ENCODE data around the gene GTF2F2. TPM values are rescaled to one million over a fixed set of nuclear protein-coding genes. Genes with fewer than 3 reads are reported as not detected.

Gene GTF2F2
- polyA plus RNA-seq, 1 experiment = 44.3 TPM

- TF ChIP-seq CTCF (IDR thresholded peaks at IDR 0.05; ENCODE audit: low read depth, low read length) = no peak
- ChIA-PET CTCF (interaction anchor here (0.9 kb wide), 1 partner anchor 16 kb away, joined by 3 read pairs; no protein-coding TSS in a partner anchor), POLR2A (no interaction called here)
- H3K27me3 ChIP-seq (ENCODE audit: control insufficient read depth, insufficient read depth, low read length) = no peaks in the 10 kb centered on the region
- no peak overlapping the region for H3K27ac ChIP-seq (ENCODE audit: low read depth, low read length)
- no peaks in the 10 kb centered on the region for H3K9me3 ChIP-seq (ENCODE audit: control insufficient read depth, insufficient read depth, low read length)
- no peak for DNase-seq (ENCODE audit: low read depth, low spot score)
- H3K4me3 ChIP-seq (ENCODE audit: low read depth, low read length) = no peak overlapping the region
Measured at GRCh38 chr13:45229172-45229571, 108.9 kb downstream of the GTF2F2 start.

- ChIA-PET POLR2A (no interaction called here), CTCF (interaction anchor here (1.1 kb wide), 1 partner anchor 13 kb away, joined by 3 read pairs; no protein-coding TSS in a partner anchor)
- H3K9me3 ChIP-seq (ENCODE audit: control insufficient read depth, insufficient read depth, low read length) = no peaks in the 10 kb centered on the region
- H3K27me3 ChIP-seq (ENCODE audit: control insufficient read depth, insufficient read depth, low read length) = no peaks in the 10 kb centered on the region
- no peak overlapping the region for H3K27ac ChIP-seq (ENCODE audit: low read depth, low read length)
- no peak overlapping the region for H3K4me3 ChIP-seq (ENCODE audit: low read depth, low read length)
- DNase-seq (ENCODE audit: low read depth, low spot score) = no peak
- TF ChIP-seq CTCF (IDR thresholded peaks at IDR 0.05; ENCODE audit: low read depth, low read length) = no peak
Measured at GRCh38 chr13:45231305-45231704, 111.0 kb downstream of the GTF2F2 start.

GRCh38 chr13:45231722-45232121 lies 111.4 kb downstream of the GTF2F2 start:
- no peak overlapping the region for H3K27ac ChIP-seq (ENCODE audit: low read depth, low read length)
- H3K27me3 ChIP-seq (ENCODE audit: control insufficient read depth, insufficient read depth, low read length) = no peaks in the 10 kb centered on the region
- H3K4me3 ChIP-seq (ENCODE audit: low read depth, low read length) = no peak overlapping the region
- no peaks in the 10 kb centered on the region for H3K9me3 ChIP-seq (ENCODE audit: control insufficient read depth, insufficient read depth, low read length)
- TF ChIP-seq CTCF (IDR thresholded peaks at IDR 0.05; ENCODE audit: low read depth, low read length) = no peak
- DNase-seq (ENCODE audit: low read depth, low spot score) = no peak
- POLR2A ChIA-PET = no interaction called here
- CTCF ChIA-PET = interaction anchor here (0.7 to 1.1 kb wide), 2 partner anchors 10 to 12 kb away, joined by 3 read pairs; no protein-coding TSS in a partner anchor

- H3K4me3 ChIP-seq (ENCODE audit: low read depth, low read length) = no peak overlapping the region
- ChIA-PET CTCF (interaction anchor here (1.1 kb wide), 1 partner anchor 11 kb away, joined by 3 read pairs; no protein-coding TSS in a partner anchor), POLR2A (no interaction called here)
- TF ChIP-seq CTCF (IDR thresholded peaks at IDR 0.05; ENCODE audit: low read depth, low read length) = no peak
- H3K27me3 ChIP-seq (ENCODE audit: control insufficient read depth, insufficient read depth, low read length) = no peaks in the 10 kb centered on the region
- no peak overlapping the region for H3K27ac ChIP-seq (ENCODE audit: low read depth, low read length)
- DNase-seq (ENCODE audit: low read depth, low spot score) = no peak
- no peaks in the 10 kb centered on the region for H3K9me3 ChIP-seq (ENCODE audit: control insufficient read depth, insufficient read depth, low read length)
Measured at GRCh38 chr13:45232591-45232990, 112.3 kb downstream of the GTF2F2 start.

- H3K4me3 ChIP-seq (ENCODE audit: low read depth, low read length) = no peak overlapping the region
- H3K9me3 ChIP-seq (ENCODE audit: control insufficient read depth, insufficient read depth, low read length) = no peaks in the 10 kb centered on the region
- TF ChIP-seq CTCF (IDR thresholded peaks at IDR 0.05; ENCODE audit: low read depth, low read length) = no peak
- H3K27ac ChIP-seq (ENCODE audit: low read depth, low read length) = no peak overlapping the region
- no peaks in the 10 kb centered on the region for H3K27me3 ChIP-seq (ENCODE audit: control insufficient read depth, insufficient read depth, low read length)
- CTCF ChIA-PET = interaction anchor here (0.6 to 2.5 kb wide), 7 partner anchors 9 to 192 kb away, joined by 3 to 7 read pairs (median 4); no protein-coding TSS in a partner anchor
- no peak for DNase-seq (ENCODE audit: low read depth, low spot score)
- POLR2A ChIA-PET = interaction anchor here (0.6 to 0.7 kb wide), 2 partner anchors 80 to 106 kb away, joined by 3 to 7 read pairs; no protein-coding TSS in a partner anchor
Measured at GRCh38 chr13:45238945-45239795, 118.9 kb downstream of the GTF2F2 start.
